ENCODE measurements around the gene BRD4.

BRD4 gene

DNA sequence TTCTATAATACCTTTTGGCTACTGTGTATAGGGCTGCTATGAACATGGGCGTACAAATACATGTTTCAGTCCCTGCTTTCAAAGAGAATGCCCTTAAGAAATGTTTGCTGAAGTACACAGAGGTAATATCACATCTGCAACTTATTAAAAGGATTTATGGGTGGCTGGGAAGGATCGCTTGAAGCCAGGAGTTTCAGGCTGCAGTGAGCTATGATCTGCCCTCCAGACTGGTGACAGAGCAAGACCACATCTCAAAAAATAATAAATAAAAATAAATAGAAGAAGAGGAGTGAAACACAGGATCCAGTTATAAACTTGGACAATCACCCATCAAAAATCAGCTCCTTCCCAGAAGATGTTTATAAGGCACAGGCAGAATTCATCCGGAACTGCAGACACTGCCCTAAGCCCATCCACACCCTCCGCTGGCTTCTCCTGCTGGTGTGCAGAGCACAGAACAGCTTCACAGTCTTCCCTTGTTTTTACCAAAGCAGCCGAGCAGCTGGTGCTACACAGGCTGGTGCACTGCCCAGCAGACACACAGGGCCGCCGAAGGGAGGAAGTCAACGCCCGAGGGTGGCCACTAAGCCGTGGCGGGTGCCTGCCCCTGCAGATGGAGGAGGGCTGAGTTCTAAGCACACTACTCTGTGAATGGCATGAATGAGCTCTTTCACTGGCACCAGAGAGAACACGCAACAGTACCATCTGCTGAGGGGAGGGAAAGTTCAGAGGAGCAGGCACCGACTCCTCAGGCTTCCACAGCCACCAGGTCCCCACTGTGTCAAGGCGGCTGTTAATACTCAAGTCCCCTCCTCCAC lies 44.0 kb downstream of the BRD4 start:
- peak; percentile 81 for DNase-seq

DNA sequence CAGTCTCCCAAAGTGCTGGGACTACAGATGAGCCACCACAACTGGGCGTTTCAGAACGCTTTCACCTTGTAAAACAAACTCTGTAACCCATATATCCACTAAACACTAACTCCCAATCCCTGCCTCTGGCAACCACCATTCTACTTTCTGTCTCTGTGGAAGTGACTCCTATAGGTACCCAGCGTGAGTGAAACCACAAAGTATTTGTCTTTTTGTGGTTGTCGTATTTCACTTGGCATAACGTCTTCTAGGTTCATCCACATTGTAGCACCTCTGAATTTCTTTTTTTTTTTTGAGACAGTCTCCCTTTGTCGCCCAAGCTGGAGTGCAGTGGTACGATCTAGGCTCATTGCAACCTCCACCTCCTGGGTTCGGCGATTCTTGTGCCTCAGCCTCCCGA lies 44.8 kb downstream of the BRD4 start:
- DNase-seq = no peak

- DNase-seq = no peak
Measured at GRCh38 chr19:15286688-15287365, 45.5 kb downstream of the BRD4 start.

- no peak for DNase-seq
Measured at GRCh38 chr19:15285896-15286591, 46.3 kb downstream of the BRD4 start.

- no peak for DNase-seq
Measured at GRCh38 chr19:15284896-15285295, 47.4 kb downstream of the BRD4 start.

GRCh38 chr19:15284091-15284490 lies 48.2 kb downstream of the BRD4 start:
- DNase-seq = no peak

DNA sequence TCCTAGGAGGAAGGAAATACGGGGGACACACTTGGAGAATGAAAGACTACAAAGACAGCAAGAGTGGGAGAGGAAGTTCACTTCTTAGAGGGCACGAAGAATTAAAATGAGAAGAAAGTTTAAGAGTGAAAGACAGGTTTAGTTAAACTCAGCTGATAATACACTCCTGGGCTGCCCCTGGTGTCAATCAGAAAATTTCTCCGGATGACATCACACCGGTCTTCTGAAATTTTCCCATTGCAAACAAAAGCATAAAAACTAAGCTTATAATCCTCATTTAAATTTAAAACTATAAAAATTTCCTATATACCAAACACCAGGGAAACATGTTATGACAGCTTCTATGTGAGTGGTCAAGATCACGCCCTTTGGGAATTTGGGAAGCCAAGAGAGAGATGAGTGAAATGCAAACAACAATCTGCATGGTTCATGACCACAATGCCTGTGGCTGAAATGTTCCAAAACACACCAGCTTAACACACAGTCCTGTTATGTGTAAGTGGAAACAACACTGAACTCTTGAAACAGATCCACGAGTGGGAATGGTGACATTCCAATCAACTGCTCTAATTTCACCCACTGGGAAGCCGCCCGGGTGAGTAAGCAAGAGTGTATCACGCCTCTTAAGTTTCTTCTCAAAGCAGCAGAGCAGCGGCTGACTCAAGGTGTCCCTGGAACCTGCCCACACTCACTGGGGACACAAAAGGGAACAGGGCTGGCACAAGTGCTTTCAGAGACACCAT lies 49.0 kb downstream of the BRD4 start:
- no peak for DNase-seq

GRCh38 chr19:15282311-15282705 lies 50.0 kb downstream of the BRD4 start:
- no peak for DNase-seq

- peak; percentile 91 for DNase-seq
Measured at GRCh38 chr19:15280915-15281683, 51.2 kb downstream of the BRD4 start.

- DNase-seq = peak; percentile 64
Measured at GRCh38 chr19:15280048-15280725, 52.2 kb downstream of the BRD4 start.

DNA sequence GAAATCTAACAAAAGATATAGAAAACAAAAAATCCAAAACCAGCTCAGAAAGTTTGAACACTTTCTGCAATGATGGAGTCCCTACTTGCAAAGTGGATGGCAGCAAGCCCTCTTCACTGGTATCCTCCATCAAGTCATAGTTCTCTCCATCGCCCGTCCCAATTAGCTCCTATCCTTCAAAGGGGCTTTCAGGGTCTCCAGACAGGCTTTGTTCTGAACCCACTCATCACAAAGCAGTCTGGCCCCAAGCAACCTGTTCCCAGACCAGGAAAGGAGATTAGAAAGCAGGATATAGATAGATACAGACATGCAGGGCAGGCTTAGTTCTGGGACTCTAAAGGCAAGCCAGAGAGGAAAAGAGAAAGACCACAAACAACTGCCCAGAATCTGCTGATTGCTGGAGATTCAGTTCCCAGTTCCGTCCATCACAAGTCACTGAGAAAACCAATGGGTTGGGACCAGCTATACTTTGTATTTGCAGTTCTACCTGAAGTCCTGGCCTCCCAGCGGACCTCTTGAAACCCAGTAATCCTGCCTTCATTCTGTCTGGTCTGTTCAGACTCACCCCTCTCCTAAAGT lies 52.9 kb downstream of the BRD4 start:
- no peak for DNase-seq

GRCh38 chr19:15276620-15277215 lies 55.6 kb downstream of the BRD4 start:
- DNase-seq = no peak

DNA sequence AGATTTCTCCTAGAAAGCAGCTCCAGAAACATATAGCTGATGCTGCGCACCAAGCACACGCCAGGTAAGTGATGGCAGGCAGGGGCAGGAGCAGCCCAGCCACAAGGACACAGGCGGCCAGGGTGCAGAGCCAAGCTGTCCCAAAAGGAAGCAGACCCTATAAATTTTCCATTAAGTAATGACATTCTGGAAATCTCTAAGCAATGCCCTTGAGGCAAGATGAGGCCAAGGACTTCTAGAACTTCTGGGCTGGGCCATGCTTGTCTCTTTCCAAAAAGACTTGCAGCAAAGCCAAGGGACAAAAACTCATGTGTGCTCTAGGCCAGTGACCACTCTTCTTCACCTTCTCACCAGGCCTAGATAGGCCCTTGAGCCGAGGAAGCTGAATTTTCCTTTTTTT lies 57.9 kb downstream of the BRD4 start:
- no peak for DNase-seq

- DNase-seq = no peak
Measured at GRCh38 chr19:15269806-15270205, 62.5 kb downstream of the BRD4 start.

- no peak for DNase-seq
Measured at GRCh38 chr19:15268928-15269253, 63.4 kb downstream of the BRD4 start.

DNA sequence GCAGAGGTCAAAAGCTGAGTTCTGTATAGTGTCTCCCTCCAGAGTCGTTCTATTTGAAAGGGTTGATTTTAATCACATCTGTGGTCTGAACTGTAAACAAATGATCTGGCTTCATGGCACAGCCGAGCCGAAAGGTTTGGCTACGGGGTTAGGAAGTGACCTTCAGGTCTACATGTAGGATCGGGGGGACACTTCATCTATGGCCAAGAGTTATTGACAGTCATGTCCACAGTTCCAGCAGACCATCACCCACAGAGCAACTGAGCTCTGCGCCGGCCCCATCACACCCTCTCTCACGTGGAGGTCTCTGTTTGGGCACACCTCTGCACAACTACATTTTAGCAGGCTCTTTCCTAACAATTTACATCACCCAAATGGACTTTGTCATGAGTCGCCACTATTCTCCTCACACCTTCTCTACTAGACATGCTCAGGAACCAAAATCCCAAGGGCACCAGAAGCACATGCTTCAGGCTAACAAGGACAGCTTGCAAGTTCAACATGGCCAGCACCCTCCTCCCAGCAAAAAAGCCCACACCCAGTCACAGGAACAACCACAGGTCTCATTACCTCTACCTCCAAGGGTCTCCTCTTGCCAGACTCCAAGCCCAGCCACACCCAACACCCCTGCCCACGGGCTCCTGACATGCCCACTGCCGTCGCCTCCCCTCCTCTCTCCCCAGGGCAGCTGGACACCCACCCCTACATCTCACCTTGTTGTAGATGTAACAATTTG lies 64.0 kb downstream of the BRD4 start:
- DNase-seq = no peak

GRCh38 chr19:15266683-15267082 lies 65.7 kb downstream of the BRD4 start:
- no peak for DNase-seq

- peak; percentile 93 for DNase-seq
Measured at GRCh38 chr19:15265850-15266248, 66.5 kb downstream of the BRD4 start.

GRCh38 chr19:15265214-15265849 lies 67.0 kb downstream of the BRD4 start:
- no peak for DNase-seq

GRCh38 chr19:15264933-15265206 lies 67.5 kb downstream of the BRD4 start:
- DNase-seq = no peak
